Fibroblast of skin of left biceps (primary cell): ENCODE results near the gene NCR1.
"Not testable (repeated sequence)": the region's sequence is repeated elsewhere in the genome, so short reads cannot be mapped to it uniquely, and the experiment has no call there.

ENCODE experiments used
- DNase-seq, 2 experiments: peaks; one replicate each; pipeline ENCODE4 v3.0.0-alpha.2; 2013; ENCODE audit warnings: low read depth in 2 of 2

NCR1 gene

GRCh38 chr19:54907899-54908298, 2.0 kb downstream of the NCR1 start:
- DNase-seq: not testable (repeated sequence)

- DNase-seq: no peak
Observed at GRCh38 chr19:54916822-54917221, 10.9 kb downstream of the NCR1 start.

DNA sequence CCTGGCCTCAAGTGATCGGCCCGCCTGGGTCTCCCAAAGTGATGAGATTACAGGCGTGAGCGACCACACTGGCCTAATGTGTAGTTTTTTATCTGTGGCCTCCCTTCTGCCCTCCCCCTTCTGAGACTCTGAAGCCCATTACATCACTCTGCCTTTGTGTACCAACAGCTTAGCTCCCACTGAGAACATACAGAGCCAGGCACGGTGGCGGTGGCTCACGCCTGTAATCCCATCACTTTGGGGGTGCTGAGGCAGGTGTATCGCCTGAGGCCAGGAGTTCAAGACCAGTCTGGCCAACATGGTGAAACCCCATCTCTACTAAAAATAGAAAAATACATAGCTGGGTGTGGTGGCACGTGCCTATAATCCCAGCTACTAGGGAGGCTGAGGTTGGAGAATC, 12.6 kb downstream of the NCR1 start:
- no peak for DNase-seq

- DNase-seq: not testable (repeated sequence)
Observed at GRCh38 chr19:54919646-54920563, 14.0 kb downstream of the NCR1 start.

GRCh38 chr19:54921082-54921481, 15.1 kb downstream of the NCR1 start:
- no peak for DNase-seq

- DNase-seq: no peak
Observed at GRCh38 chr19:54923276-54923675, 17.3 kb downstream of the NCR1 start.

GRCh38 chr19:54928299-54928698, 22.4 kb downstream of the NCR1 start:
- no peak for DNase-seq

DNA sequence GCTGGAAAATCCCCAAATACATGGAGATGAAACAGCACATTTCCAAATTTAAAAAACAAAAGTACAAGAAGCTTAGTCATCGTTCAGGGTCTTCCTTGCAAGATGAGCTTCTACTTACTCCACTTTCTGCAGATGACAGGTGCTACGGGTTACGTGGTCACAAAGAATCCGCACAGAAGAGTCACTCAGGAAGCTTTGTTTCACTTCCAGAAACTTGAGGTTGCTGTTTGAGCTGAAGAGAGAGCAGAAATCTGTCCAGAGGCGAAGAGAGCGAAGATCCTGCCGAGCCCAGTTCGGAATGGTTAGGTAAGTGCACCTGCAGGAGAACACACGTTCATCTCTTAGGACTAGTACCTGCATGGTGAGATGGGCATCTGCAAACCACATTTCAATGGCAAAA, 32.0 kb downstream of the NCR1 start:
- DNase-seq: no peak

DNA sequence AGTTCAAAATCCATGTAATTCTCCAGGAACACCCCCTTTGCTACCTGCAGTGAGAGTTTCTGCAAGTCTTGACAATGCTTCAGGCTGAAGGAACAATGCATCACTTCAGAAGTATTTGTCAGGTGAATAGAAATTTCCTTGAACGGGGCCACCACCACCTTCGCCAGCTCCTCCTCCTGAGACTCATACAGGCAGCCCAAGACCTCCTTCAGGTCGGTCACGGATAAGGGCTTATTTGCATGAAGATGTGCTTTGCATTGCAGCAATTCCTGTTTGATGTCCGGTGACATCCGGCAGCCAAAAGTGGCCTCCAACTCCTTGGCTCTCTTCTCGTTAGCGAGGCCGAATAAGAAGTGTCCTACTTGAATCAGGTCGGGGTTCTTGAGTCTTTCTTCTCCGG, 33.0 kb downstream of the NCR1 start:
- no peak for DNase-seq

DNA sequence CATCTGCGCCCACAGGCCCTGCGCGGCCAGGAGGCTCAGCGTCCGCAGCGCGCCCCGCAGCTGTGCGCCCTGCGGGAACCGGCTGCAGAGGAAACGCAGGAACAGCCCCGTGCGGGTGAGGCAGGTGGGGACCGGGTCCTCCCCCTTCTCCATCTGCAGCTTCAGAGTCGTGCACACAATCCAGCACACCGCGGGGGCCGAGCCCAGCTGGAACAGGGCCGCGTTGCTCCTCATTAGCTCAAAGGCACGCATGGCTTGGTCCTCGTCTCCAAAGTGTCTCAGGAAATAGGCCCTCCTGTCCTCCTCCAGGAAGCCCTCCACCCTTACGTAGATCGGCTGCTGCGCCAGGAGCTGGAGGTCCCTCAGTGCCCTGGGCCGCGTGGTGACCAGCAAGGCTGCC, 33.6 kb downstream of the NCR1 start:
- DNase-seq: not testable (repeated sequence)

DNA sequence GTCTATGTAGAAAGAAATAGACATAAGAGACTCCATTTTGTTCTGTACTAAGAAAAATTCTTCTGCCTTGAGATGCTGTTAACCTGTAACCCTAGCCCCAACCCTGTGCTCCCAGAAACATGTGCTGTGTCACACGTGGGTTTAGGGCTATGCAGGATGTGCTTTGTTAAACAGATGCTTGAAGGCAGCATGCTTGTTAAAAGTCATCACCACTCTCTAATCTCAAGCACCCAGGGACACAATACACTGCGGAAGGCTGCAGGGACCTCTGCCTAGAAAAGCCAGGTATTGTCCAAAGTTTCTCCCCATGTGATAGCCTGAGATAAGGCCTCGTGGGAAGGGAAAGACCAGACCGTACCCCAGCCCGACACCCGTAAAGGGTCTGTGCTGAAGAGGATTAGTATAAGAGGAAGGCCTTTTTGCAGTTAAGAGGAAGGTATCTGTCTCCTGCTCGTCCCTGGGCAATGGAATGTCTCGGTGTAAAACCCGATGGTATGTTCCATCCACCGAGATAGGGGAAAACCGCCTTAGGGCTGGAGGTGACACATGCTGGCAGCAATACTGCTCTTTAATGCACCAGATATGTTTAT, 37.9 kb downstream of the NCR1 start:
- not testable (repeated sequence) for DNase-seq

DNA sequence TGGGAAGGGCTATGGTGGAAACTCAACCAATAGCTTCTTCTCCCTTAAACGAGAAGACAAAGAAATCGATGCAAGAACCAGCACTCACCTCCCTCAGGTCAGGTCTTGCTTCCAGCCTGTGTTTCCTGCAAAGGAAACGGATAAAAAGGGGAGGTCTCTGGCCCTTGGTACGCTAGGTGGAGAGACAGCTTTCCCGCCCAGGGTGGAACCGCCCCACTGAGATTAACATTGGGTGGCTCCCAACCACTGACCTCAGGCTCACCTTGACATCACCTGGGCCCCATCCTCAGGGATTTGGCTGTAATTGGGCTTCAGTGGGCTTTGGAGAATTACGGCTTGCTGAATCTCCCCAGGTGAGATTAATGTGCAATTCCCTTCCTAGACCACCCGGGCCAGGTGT, 41.4 kb downstream of the NCR1 start, which contains the start of gene NLRP7:
Gene NLRP7 (minus strand): TSS at position 150 of the 400 bp plus-strand sequence.
- DNase-seq: no peak

GRCh38 chr19:54949412-54949811, 43.5 kb downstream of the NCR1 start:
- DNase-seq: no peak

- DNase-seq: not testable (repeated sequence)
Observed at GRCh38 chr19:54950580-54950979, 44.6 kb downstream of the NCR1 start.

- DNase-seq: no peak
Observed at GRCh38 chr19:54952591-54953344, 46.8 kb downstream of the NCR1 start.

- not testable (repeated sequence) for DNase-seq
Observed at GRCh38 chr19:54953345-54953713, 47.4 kb downstream of the NCR1 start.

DNA sequence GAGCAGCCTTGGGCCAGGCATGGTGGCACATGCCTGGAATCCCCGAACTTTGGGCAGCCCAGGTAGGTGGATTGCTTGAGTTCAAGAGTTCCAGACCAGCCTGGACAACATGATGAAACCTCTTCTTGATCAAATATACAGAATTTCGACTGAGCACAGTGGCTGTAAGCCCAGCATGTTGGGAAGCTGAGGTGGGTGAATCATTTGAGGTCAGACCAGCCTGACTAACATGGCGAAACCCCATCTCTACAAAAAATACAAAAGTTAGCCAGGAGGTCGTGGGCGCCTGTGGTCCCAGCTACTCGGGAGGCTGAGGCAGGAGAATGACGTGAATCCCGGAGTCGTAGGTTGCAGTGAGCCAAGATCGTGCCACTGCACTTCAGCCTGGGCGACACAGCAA, 49.4 kb downstream of the NCR1 start:
- no peak for DNase-seq

GRCh38 chr19:54959840-54960239, 53.9 kb downstream of the NCR1 start:
- no peak for DNase-seq
